ENCODE measurements around the gene CCDC68.

CCDC68 gene

GRCh38 chr18:54999016-54999415, 39.8 kb upstream of the CCDC68 start:
- TF ChIP-seq CTCF (IDR thresholded peaks at IDR 0.05; ENCODE audit: control extremely low read depth, extremely low read depth, low read depth, missing control alignments), result no peak
- CTCF ChIA-PET, result no interaction called here
- no peak for DNase-seq (ENCODE audit: extremely low spot score)
- POLR2A ChIA-PET, result no interaction called here

- DNase-seq (ENCODE audit: extremely low spot score), result no peak
- POLR2A ChIA-PET, result interaction anchor here (0.6 kb wide), 1 partner anchor 326 kb away, joined by 4 read pairs; no protein-coding TSS in a partner anchor
- no peak for TF ChIP-seq CTCF (IDR thresholded peaks at IDR 0.05; ENCODE audit: control extremely low read depth, extremely low read depth, low read depth, missing control alignments)
- CTCF ChIA-PET, result interaction anchor here (0.7 to 1.1 kb wide), 2 partner anchors 9 to 12 kb away, joined by 3 read pairs; no protein-coding TSS in a partner anchor
Observed at GRCh38 chr18:54995421-54996143, 36.3 kb upstream of the CCDC68 start.

- no peak for DNase-seq (ENCODE audit: extremely low spot score)
- ChIA-PET CTCF (interaction anchor here (1.6 to 3.6 kb wide), 2 partner anchors 9 to 17 kb away, joined by 4 to 13 read pairs; no protein-coding TSS in a partner anchor), POLR2A (no interaction called here)
- no peak for TF ChIP-seq CTCF (IDR thresholded peaks at IDR 0.05; ENCODE audit: control extremely low read depth, extremely low read depth, low read depth, missing control alignments)
Observed at GRCh38 chr18:54991981-54992380, 32.7 kb upstream of the CCDC68 start.

GRCh38 chr18:54984908-54985307, 25.6 kb upstream of the CCDC68 start:
- POLR2A ChIA-PET, result no interaction called here
- CTCF ChIA-PET, result interaction anchor here (1.5 to 2.2 kb wide), 2 partner anchors 23 to 425 kb away, joined by 4 to 6 read pairs; no protein-coding TSS in a partner anchor
- no peak for TF ChIP-seq CTCF (IDR thresholded peaks at IDR 0.05; ENCODE audit: control extremely low read depth, extremely low read depth, low read depth, missing control alignments)

GRCh38 chr18:54983791-54984190, 24.5 kb upstream of the CCDC68 start:
- POLR2A ChIA-PET, result no interaction called here
- no peak for DNase-seq (ENCODE audit: extremely low spot score)
- CTCF ChIA-PET, result interaction anchor here (0.6 to 3.0 kb wide), 16 partner anchors 9 to 591 kb away, joined by 3 to 13 read pairs (median 3); no protein-coding TSS in a partner anchor
- TF ChIP-seq CTCF (IDR thresholded peaks at IDR 0.05; ENCODE audit: control extremely low read depth, extremely low read depth, low read depth, missing control alignments), result no peak

More at GRCh38 chr18:54984908-54985307, 25.6 kb upstream of the CCDC68 start:
- no peak for DNase-seq (ENCODE audit: extremely low spot score)

- POLR2A ChIA-PET, result no interaction called here
- CTCF ChIA-PET, result interaction anchor here (0.6 to 3.0 kb wide), 17 partner anchors 8 to 590 kb away, joined by 3 to 13 read pairs (median 3); no protein-coding TSS in a partner anchor
- DNase-seq (ENCODE audit: extremely low spot score), result peak; percentile 35
- TF ChIP-seq CTCF (IDR thresholded peaks at IDR 0.05; ENCODE audit: control extremely low read depth, extremely low read depth, low read depth, missing control alignments), result peak; percentile 46
Observed at GRCh38 chr18:54983041-54983686, 23.9 kb upstream of the CCDC68 start.

Measured in GM10248 (cell line).